H1 (cell line): ENCODE results near the gene SOAT2. TPM values are rescaled to one million over a fixed set of nuclear protein-coding genes. Genes with fewer than 3 reads are reported as not detected.

ENCODE experiments used
- BACH1 ChIP-seq: IDR thresholded peaks from 2 replicates; pipeline ENCODE4 v1.6.1; 2012; ENCODE audit warnings: low read length, improper control_type of control experiment
- polyA plus RNA-seq, 7 experiments: library from polyadenylated mRNA; depleted of rRNA in 3 of 7; stranded (reverse) in 5 of 7; unstranded in 2 of 7; fragments of >200 nt in 5 of 7; fragments of 200-250 nt in 2 of 7; gene quantifications; 1 replicate in 5 of 7; 2 replicates in 1 of 7; 4 replicates in 1 of 7; pipeline versions ENCODE4 v1.2.1 to v1.2.3, GENCODE V29; 2011 to 2013; ENCODE audit warnings: missing spikeins in 2 of 7, mixed read lengths in 2 of 7
- total RNA-seq: library from RNA; stranded (reverse); fragmentation: NEBNext Ultra II Directional; extraction: Animal tissue kit (Norgen Biotek cat#: 25700); gene quantifications from 2 replicates; pipeline ENCODE4 v1.2.1, GENCODE V29; 2021

The SOAT2 gene
- total and polyA plus RNA-seq, 2 of the 8 experiments (the other 6 are each of a cell fraction or from before 2014, with no cell fraction given) = 0.08 TPM; not detected in 1

GRCh38 chr12:53113136-53113705, 9.9 kb downstream of the SOAT2 start (continued):
- no peak for TF ChIP-seq BACH1
